Stimulated activated CD4-positive, alpha-beta T cell treated with anti-CD3 and anti-CD28 coated beads, Interleukin-4, amount 100 ng/mL, for 24 hours (primary cell): ENCODE data around the gene TROAP.
"Not testable (repeated sequence)": the region's sequence is repeated elsewhere in the genome, so short reads cannot be mapped to it uniquely, and the experiment has no call there.

ENCODE experiments used
- DNase-seq: peaks from one replicate; pipeline ENCODE4 v3.0.0-alpha.2; 2020

Gene TROAP

DNA sequence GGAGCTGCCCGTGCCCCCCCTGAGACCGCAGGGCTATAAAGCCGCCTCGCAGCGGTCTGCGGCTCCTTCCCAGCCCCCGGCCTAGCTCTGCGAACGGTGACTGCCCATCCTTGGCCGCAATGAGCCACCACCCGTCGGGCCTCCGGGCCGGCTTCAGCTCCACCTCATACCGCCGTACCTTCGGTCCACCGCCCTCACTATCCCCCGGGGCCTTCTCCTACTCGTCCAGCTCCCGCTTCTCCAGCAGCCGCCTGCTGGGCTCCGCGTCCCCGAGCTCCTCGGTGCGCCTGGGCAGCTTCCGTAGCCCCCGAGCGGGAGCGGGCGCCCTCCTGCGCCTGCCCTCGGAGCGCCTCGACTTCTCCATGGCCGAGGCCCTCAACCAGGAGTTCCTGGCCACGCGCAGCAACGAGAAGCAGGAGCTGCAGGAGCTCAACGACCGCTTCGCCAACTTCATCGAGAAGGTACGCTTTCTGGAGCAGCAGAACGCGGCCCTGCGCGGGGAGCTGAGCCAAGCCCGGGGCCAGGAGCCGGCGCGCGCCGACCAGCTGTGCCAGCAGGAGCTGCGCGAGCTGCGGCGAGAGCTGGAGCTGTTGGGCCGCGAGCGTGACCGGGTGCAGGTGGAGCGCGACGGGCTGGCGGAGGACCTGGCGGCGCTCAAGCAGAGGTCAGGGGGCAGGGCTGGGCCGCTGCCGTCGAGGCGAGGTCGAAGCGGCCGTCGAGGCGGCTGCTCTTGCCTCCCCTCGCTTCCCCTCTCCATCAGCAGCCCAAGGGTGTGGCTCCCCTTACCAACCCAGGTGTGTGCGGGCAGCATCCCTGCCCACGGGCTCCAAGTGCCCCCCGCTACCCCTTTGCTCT is 27.7 kb upstream of the TROAP start, which contains the start of gene PRPH:
TSS of gene PRPH (plus strand) at position 66 of the 855 bp plus-strand sequence. CDS start at position 120, 54 bp downstream.
- no peak for DNase-seq

DNA sequence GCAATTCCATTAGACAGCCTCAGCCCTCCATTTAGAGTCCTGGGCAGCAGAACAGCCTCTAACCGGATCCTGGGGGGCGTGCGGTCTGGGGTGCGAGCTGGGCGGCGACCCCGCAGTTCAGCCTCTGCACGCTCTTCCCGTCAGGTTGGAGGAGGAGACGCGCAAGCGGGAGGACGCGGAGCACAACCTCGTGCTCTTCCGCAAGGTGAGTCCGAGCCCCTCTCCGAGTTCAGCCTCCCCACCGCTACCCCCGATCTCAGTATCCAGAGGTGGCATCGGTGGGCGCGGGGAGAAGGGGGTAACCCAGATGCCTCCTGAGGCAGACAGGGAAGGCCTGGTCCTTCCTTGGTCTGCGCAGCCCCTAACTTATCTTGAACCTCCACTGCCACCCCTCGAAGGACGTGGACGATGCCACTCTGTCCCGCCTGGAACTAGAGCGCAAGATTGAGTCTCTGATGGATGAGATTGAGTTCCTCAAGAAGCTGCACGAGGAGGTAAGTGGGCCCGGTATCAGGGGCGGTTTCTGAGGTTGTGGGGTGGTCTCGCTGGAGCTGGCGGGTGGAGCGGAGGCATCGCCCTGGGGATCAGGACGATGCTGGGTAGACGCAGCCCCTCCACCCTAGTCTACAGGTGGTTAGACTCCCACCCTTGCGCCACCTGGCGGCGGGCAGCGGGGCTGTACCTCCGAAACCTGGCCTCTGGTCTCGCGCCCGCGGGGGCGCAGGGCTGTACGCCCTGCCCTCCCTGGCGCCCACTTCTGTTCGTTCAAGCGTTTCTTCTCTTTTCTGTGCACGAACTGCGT is 26.8 kb upstream of the TROAP start:
- peak; percentile 64 for DNase-seq

DNA sequence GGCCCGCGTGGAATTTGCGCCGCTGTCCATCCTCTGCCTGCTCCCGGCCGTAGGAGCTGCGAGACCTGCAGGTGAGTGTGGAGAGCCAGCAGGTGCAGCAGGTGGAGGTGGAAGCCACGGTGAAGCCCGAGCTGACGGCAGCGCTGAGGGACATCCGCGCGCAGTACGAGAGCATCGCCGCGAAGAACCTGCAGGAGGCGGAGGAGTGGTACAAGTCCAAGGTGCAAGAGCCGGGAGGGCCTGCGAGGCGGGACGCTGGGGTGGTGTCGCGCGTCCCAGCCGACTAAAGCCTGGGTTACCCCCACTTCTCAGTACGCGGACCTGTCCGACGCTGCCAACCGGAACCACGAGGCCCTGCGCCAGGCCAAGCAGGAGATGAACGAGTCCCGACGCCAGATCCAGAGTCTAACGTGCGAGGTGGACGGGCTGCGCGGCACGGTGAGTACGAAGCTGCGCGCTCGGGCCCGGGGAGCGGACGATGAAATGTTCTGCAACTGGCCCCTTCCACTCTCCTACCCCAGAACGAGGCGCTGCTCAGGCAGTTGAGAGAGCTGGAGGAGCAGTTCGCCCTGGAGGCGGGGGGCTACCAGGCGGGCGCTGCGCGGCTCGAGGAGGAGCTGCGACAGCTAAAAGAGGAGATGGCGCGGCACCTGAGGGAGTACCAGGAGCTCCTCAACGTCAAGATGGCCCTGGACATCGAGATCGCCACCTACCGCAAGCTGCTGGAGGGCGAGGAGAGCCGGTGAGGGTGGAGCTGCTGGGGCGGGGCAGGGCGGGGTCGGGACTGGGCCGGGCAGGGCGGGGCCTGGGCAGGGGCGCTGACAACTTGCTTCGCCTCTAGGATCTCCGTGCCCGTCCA is 26.0 kb upstream of the TROAP start:
- no peak for DNase-seq

DNA sequence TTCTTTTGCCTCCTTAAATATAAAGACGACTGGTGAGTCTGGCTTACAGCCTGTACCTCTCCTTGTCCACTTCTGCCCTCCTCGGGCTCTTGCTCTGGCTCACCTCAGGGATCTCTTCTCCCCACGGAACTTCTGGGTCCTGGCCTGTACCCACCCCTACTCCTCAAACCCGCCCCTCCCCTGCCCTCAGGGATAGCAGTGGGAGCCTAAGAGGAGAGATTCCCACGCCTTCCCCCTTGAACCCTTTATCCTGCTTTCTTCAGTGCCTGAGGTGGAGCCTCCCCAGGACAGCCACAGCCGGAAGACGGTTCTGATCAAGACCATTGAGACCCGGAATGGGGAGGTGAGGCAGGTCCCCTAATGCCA is 25.4 kb upstream of the TROAP start:
- no peak for DNase-seq

DNA sequence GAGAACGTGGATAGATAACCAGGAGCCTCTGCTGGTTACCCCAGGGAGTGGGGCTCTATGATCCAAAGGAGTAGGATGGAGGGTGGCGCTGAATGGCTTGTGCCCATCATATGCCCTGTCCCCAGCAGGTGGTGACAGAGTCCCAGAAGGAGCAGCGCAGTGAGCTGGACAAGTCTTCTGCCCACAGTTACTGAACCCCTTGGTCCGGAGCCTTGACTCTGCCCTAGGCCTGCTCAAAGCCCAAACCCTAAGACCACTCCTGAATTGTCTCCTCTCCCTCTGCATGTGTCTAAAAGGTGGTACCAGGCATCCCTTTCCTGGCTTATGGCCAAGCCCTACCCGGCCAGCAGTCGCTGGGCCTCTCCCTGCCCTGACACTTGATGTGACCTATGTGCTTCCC is 24.9 kb upstream of the TROAP start:
- no peak for DNase-seq

DNA sequence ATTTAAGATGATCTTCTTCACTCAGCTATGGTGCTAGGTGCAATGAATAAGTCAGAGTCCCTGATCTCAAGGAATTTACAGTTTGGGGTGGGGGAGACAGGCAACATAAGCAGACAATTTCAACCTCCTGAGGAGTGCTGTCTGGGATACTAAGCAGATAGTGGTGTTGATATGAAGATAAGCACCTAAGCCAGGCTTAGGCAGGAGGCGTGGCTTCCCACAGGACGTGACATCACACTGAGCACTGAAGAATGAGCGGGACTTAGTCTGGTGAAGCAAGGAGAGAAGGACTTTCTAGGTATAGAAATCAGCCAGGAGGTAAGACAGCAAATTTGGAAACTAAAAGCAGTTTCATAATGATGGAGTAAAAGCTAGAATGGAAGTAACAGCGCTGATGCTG is 21.3 kb upstream of the TROAP start:
- no peak for DNase-seq

DNA sequence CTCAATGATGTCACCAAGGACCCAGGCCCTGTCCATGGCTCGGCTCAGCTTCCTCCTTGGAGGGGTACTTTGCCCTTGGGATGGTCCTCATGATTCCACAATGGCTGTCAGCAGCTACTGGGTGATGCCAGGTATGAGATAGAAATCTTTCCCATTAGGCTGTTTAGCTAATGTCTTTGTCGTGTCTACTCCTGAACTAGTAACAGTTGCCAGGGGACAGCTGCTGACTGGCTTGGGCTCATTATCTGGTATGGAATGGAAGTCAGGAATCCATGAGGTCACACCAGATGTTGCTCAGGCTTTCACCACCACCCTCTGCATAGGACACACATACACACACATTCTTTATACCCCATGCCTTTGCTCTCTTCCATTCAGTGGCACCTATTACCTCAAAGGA is 18.9 kb upstream of the TROAP start:
- no peak for DNase-seq

DNA sequence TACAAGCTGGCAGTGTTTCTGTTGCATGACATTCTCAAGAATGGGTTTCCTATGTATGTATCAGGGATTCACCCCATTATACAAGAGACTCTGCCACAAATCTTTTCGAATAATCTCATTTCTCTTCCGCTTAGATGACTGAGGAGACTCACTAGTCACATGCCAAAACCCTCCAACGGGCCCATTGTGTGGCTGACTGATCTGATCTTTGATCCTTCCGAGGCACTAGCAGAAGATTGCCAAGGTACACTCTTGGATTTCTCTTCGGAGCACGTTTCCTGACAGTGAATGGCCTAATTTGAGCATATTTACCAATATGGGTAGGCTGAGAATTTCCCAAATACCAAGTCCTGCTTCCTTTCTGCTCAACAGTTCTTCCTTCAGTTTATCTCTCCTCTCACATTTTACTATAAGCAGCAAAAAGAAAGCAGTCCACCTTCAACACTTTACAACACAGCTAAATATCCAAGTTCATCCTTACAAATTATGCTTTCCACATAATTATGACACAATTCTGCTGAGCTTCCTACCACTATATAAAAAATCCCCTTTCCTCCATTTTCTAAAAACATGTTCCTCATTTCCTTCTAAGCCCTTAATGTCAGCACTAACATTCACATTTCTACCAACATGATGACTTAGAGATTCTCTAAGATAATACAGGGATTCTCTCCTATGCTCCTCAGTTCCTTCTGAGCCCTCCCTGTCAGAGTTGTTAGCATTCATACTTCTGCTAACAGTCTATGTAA is 17.1 kb upstream of the TROAP start:
- no peak for DNase-seq

DNA sequence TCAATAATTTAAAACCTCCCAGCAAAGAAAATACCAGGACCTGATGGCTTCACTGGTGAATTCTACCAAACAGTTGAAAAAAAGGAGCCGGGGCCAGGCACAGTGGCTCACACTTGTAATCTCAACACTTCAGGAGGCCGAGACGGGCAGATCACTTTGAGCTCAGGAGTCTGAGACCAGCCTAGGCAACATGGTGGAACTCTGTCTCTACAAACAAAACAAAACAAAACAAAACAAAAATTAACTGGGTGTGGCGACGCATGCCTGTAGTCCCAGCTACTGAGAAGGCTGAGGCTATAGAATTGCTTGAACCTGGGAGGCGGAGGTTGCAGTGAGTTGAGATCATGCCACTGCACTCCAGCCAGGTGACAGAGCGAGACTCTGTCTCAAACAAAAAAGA is 13.7 kb upstream of the TROAP start:
- DNase-seq, result no peak

DNA sequence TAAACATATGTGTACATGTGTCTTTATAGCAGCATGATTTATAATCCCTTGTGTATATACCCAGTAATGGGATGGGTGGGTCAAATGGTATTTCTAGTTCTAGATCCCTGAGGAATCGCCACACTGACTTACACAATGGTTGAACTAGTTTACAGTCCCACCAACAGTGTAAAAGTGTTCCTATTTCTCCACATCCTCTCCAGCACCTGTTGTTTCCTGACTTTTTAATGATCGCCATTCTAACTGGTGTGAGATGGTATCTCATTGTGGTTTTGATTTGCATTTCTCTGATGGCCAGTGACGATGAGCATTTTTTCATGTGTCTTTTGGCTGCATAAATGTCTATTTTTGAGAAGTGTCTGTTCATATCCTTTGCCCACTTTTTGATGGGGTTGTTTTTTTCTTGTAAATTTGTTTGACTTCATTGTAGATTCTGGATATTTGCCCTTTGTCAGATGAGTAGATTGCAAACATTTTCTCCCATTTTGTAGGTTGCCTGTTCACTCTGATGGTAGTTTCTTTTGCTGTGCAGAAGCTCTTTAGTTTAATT is 12.5 kb upstream of the TROAP start:
- DNase-seq, result not testable (repeated sequence)

DNA sequence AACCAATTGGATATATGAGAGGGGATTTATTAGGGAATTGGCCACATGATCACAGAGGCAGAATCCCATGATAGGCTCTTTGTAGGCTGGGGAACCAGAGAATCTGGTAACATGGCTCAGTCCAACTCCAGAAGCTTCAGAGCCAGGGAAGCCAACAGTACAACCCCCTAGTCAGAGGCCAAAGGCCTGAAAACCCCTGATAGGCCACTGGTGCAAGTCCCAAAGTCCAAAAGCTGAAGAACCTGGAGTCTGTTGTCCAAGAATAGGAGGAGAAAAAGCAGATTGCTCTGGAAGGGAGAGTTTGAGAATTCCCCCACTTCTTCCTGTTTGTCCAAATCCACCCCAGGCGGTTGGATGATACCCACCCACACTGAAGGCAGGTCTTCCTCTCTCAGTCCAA is 8.2 kb upstream of the TROAP start:
- DNase-seq, result no peak

DNA sequence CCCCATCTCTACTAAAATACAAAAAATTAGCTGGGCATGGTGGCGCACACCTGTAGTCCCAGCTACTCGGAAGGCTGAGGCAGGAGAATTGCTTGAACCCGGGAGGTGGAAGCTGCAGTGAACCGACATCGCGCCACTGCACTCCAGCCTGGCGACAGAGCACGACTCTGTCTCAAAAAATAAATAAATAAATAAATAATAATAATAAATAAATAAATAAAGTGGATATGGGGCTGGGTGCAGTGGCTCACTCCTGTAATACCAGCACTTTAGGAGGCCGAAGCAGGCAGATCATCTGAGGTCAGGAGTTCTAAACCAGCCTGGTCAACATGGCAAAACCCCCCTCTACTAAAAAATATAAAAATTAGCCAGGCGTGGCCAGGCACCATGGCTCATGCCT is 5.9 kb upstream of the TROAP start:
- DNase-seq, result not testable (repeated sequence)

DNA sequence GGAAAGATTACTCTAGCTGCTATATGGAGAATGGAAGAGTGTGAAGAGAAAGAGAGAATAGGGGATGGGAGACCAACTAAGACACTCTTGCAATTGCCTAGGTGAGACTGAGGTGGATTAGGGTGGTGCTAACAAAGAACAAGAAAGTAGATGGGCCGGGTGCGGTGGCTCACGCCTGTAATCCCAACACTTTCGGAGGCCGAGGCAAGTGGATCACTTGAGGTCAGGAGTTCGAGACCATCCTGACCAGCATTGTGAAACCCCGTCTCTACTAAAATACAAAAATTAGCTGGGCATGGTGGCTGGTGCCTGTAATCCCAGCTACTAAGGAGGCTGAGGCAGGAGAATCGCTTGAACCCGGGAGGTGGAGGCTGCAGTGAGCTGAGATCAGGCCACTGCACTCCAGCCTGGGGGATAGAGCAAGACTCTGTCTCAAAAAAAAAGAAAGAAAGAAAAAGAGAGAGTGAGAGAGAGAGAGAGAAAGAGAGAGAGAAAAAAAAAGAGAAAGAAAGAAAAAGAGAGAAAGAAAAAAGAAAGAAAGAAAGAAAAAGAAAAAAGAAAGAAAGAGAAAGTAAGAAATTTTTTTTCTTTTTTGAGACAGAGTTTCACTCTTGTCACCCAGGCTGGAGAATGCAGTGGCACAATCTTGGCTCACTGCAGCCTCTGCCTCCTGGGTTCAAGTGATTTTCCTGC is 2.5 kb upstream of the TROAP start:
- DNase-seq, result not testable (repeated sequence)

DNA sequence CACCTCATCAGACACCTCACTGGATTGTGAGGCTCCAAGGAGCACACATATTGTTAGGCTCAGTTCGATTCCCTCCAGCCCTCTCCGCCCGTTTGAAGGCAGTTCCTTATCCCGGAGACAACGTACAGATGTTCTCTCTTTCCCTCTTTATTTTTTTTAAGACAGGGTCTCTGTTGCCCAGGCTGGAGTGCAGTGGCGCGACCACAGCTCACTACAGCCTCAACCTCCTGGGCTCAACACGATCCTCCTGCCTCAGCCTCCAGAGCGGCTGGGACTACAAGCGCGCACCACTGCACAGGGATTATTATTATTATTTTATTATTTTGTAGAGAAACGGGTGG is 718 bp upstream of the TROAP start:
- no peak for DNase-seq

DNA sequence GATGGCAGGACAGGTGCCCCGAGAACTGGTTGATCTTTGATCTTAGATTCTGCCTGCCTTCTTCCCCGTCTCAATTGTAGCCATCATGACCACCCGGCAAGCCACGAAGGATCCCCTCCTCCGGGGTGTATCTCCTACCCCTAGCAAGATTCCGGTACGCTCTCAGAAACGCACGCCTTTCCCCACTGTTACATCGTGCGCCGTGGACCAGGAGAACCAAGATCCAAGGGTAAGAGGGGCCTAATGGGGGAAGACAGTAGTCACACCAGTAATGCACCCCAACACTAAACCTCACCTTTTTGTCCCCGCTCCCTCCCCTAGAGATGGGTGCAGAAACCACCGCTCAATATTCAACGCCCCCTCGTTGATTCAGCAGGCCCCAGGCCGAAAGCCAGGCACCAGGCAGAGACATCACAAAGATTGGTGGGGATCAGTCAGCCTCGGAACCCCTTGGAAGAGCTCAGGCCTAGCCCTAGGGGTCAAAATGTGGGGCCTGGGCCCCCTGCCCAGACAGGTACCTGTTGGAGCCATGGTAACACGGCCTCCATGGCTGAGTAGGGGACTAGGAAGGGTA is 556 bp downstream of the TROAP start:
- no peak for DNase-seq

DNA sequence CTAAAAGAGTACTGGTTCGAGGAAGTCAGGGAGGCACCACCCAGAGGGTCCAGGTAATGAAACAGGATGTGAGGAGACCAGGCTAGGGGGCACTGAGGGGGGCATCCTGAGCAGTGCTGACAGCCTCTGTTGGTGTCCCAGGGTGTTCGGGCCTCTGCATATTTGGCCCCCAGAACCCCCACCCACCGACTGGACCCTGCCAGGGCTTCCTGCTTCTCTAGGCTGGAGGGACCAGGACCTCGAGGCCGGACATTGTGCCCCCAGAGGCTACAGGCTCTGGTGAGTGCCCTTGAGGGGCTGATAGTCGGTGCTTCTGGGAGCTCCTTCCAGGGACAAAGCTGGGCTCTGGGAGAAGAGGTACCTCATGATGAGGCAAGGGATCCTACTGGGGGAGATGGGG is 2.6 kb downstream of the TROAP start:
- DNase-seq, result no peak

DNA sequence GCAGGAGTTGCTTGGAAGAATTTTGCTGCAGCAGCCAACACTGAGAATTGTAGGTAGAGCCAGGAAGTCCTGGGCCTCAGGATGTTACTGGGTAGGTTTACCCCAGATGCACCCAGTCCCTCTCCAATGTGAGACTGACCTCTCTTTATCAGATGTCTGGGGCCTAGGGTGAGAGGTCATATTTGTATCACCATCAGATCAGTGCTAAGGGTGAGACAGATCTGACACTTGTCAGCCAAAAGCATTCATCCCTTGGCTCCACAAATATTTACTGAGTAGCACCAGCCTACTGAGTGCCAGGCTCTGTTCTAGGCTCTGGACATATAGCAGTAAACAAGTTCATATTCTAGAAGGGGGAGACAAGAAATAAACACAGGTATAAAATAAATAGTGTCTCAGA is 4.3 kb downstream of the TROAP start:
- DNase-seq, result no peak

DNA sequence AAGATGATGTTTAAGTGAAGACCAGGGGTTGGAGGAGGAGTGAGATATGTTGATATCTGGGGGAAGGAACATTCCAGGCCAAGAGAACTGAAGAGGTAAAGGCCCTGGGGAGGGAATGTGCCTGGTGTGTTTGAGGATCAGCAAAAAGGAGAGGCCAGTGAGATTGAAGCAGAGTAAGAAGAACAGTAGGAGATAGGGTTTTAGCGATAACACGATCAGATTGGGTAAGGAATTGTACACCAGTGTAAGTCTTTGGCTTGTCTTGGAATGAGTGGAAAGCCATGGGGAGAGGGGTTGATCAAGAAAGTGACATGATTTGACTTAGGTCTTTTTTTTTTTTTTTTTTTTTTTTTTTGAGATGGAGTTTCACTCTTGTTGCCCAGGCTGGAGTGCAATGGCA is 4.8 kb downstream of the TROAP start:
- no peak for DNase-seq

DNA sequence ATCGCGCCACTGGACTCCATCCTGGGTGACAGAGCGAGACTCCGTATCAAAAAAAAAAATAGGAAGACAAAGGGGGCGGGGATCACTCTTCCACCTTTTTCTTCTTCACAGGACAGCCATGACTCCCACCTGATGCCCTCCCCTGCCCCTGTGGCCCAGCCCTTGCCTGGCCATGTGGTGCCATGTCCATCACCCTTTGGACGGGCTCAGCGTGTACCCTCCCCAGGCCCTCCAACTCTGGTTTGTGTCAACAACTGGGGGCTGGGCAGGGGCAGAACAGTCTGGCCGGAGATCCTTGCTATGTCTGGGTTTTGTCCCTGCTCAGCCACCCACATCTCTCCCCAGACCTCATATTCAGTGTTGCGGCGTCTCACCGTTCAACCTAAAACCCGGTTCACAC is 5.8 kb downstream of the TROAP start:
- DNase-seq, result no peak

DNA sequence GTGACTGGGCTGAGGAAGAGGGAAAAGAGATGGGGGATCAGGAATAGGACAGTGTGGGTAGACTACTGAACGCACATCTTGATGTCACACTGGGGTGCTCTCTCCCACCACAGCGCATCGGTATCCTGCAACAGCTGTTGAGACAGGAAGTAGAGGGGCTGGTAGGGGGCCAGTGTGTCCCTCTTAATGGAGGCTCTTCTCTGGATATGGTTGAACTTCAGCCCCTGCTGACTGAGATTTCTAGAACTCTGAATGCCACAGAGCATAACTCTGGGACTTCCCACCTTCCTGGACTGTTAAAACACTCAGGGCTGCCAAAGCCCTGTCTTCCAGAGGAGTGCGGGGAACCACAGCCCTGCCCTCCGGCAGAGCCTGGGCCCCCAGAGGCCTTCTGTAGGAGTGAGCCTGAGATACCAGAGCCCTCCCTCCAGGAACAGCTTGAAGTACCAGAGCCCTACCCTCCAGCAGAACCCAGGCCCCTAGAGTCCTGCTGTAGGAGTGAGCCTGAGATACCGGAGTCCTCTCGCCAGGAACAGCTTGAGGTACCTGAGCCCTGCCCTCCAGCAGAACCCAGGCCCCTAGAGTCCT is 7.1 kb downstream of the TROAP start:
- DNase-seq, result no peak
